Activated naive CD4-positive, alpha-beta T cell treated with anti-CD3 and anti-CD28 coated beads for 36 hours (primary cell): Measurements from ENCODE around the gene COL4A2. TPM values are rescaled to one million over a fixed set of nuclear protein-coding genes. Genes with fewer than 3 reads are reported as not detected.

Experiments
- CTCF ChIA-PET: fragments of 350-600 bp; sonication (Branson Sonifier 250); formaldehyde crosslinking; loops from one replicate; lab custom pipeline; 2021; ENCODE audit warnings: antibody characterized with exemption; lab: Charles Lee
- DNase-seq: peaks from one replicate; pipeline ENCODE4 v3.0.0-alpha.2; 2020
- H3K27ac Mint-ChIP-seq: one replicate; pipeline ENCODE4 v1.8.0; 2021; ENCODE audit warnings: mild to moderate bottlenecking, mixed read lengths
- H3K27me3 Mint-ChIP-seq: one replicate; pipeline ENCODE4 v1.8.0; 2021; ENCODE audit warnings: low read depth, mixed read lengths
- H3K36me3 Mint-ChIP-seq: one replicate; pipeline ENCODE4 v1.8.0; 2021; ENCODE audit warnings: low read depth, mixed read lengths
- H3K4me1 Mint-ChIP-seq: one replicate; pipeline ENCODE4 v1.8.0; 2021; ENCODE audit warnings: low read depth, mixed read lengths
- H3K4me3 Mint-ChIP-seq: one replicate; pipeline ENCODE4 v1.8.0; 2021; ENCODE audit warnings: mild to moderate bottlenecking, moderate library complexity, mixed read lengths
- H3K9me3 Mint-ChIP-seq: one replicate; pipeline ENCODE4 v1.8.0; 2021; ENCODE audit warnings: mixed read lengths
- intact Hi-C: fragments of 100-400 bp; cut with micrococcal nuclease; formaldehyde crosslinking; loops from one replicate; pipeline ENCODE4 v1.15.1; 2023
- total RNA-seq, 2 experiments: library from RNA; stranded (reverse); gene quantifications; one replicate each; pipeline ENCODE4 v1.2.3, GENCODE V29; 2021

The COL4A2 gene
- total RNA-seq, 2 experiments from 2014 or later: not detected

DNA sequence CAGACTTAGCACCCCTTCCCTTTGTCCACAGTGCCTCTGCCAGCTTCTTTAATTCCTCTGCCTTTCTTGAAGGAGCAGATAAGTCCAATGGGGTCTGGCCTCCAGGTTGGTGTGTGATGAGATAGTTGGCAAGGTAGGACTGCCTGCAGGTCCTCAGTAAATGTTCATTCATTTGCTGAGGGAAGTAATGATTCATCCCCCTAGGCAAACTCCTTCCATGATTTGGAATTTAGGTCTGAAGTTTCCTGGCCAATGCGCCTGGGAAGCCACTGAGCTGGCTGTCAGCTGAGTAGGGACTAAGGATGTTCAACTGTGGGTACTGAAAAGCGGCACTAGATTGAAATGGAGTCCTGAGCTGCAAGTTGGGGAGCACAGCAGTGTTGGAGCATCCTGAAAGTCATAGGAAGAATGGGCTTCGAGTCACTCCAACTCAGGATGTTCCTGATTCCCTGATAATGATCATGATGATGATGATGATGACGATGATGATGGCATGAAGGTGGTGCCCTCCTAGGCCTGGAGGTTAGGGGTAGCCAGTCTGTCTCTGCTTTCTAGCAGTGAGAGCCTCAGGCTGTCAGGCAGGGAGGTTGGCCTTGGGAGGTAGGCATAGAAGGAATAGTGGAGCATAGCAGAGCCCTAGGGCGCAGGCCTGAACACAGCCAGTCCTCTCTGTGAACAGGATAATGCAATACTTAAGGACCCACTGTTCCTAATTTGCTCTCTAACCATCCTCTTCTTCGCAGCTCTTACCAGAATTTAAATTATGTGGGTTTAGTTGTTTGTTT is 44.7 kb downstream of the COL4A2 start:
- H3K4me3 Mint-ChIP-seq: no peak overlapping the region
- no peak for DNase-seq
- peaks cover 3% of the 10 kb centered on the region for H3K27me3 Mint-ChIP-seq
- intact Hi-C loops: no loop called here
- CTCF ChIA-PET: interaction anchor here (0.8 to 1.6 kb wide), 2 partner anchors 60 to 190 kb away, joined by 3 to 4 read pairs; no protein-coding TSS in a partner anchor
- H3K4me1 Mint-ChIP-seq: peaks cover 5% of the 10 kb centered on the region
- H3K27ac Mint-ChIP-seq: no peak overlapping the region
- H3K9me3 Mint-ChIP-seq: no peaks in the 10 kb centered on the region
- no peaks in the 10 kb centered on the region for H3K36me3 Mint-ChIP-seq

DNA sequence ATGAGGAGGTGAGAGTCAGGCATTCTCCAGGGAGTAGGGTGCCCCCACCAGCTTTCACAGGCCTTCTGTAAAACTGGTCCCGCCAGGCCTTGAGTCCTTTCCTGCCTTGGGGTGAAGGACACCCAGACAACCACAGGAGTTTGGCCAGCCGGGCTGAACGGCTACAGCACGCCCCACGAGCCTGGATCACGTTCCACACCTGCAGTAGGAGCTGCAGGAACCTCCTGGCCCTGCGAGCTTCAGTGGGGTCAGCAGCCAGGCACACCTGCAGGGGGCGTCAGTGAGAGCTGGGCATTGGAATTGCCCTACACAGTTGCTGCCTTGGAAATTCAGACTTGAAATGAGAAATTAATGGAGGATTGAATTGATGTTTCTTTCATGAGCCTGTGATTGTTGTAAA is 45.7 kb downstream of the COL4A2 start:
- Mint-ChIP-seq H3K9me3 (no peaks in the 10 kb centered on the region), H3K27ac (no peak overlapping the region), H3K36me3 (no peaks in the 10 kb centered on the region), H3K4me3 (no peak overlapping the region), H3K27me3 (peaks cover 3% of the 10 kb centered on the region), H3K4me1 (peaks cover 5% of the 10 kb centered on the region)
- DNase-seq: no peak
- CTCF ChIA-PET: interaction anchor here (0.5 kb wide), 1 partner anchor 76 kb away, joined by 3 read pairs; no protein-coding TSS in a partner anchor
- intact Hi-C loops: no loop called here

DNA sequence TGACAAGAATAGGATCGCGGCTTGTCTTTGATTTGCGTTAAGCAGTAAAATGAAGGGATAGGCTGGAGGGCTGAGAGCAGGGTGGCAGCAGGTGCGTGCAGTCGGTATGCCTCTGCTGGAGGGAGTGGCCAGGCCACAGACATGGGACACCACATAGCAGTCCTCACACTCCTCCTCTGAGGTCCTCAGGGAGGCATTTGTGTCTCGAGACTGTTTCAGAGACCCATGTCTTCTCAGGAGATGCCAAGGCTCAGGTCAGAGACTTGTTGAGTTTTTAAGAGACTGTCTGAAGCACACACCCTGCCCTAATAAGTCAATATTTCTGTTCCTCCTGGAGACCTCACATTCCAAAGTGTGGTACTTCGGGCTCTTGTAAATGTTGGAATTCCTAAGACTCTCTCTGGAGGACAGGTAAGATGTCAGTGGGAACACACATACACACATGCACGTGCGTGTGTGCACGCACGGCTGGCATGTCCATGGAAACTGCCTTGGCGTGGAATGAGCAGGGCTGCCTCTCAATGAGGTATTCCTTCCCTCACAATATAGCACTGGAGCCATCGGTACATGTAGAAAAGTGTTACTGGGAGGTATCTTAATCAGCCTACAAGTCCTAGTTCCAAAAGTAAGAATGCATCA is 46.4 kb downstream of the COL4A2 start:
- CTCF ChIA-PET: no interaction called here
- no peak for DNase-seq
- Mint-ChIP-seq H3K27me3 (peaks cover 3% of the 10 kb centered on the region), H3K4me3 (no peak overlapping the region), H3K9me3 (no peaks in the 10 kb centered on the region), H3K4me1 (peaks cover 5% of the 10 kb centered on the region), H3K27ac (no peak overlapping the region), H3K36me3 (no peaks in the 10 kb centered on the region)
- intact Hi-C loops: no loop called here

DNA sequence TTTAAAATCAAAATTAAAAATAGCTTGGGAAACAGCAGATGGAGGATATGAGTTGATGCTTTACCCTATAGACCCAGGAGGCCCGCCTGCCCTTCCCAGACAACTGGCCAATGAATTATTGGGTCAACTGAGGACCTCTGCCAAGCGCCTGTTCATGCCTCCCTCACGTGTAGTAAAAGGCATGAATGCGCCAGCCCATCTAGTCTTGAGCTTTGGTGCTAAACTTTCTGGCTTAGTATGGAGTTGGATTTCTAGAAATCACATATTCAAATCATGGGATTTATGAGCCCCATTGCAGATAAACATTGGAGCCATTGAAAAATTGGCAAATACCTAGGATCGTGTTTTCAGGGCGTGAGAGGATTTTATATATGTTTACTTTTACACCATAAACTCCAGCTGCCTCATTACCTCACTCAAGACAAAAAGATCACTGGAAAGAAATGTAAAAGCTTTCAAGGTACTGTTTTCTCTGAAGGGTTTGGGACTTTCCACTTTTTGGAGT is 47.1 kb downstream of the COL4A2 start:
- Mint-ChIP-seq H3K36me3 (no peaks in the 10 kb centered on the region), H3K4me3 (no peak overlapping the region), H3K9me3 (no peaks in the 10 kb centered on the region), H3K27me3 (peaks cover 3% of the 10 kb centered on the region), H3K4me1 (peaks cover 5% of the 10 kb centered on the region), H3K27ac (peak overlapping the region; percentile 61)
- CTCF ChIA-PET: interaction anchor here (1.1 kb wide), 1 partner anchor 31 kb away, joined by 3 read pairs; no protein-coding TSS in a partner anchor
- DNase-seq: no peak
- intact Hi-C loops: loop anchor here (2.0 kb wide), 1 partner anchor 29 kb away; no protein-coding TSS in a partner anchor

DNA sequence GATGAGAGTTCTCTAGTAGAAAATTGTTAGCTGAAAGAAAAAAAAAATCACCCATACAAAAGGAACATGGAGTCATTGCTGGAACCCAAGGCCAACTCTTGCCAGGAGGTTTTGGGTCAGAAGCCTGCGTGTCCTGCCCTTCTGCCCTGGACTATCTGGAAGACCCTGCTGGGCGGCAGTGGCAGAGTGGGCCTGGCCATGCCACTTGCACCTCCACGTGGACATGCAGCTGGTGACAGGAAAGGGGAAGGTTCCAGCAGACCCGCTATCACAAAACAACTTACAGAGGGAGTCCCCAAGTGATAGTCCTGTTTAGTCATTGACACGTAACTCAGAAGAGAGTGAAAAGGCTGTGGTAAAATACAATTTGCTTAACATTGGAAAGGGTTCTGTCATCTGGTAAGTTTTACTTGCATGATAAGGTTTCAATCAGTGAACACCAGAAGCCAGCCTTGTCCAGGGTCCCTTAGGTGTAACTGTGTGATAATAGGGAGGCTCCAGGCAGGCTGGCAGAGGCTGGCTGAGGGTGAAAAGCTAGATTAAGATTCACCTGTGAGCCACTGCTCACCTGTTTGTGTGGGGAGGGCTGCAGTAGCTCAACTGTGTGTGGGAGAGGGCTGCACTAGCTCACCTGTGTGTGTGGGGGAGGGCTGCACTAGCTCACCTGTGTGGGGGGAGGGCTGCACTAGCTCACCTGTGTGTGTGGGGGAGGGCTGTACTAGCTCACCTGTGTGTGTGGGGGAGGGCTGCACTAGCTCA is 47.8 kb downstream of the COL4A2 start:
- Mint-ChIP-seq H3K9me3 (no peaks in the 10 kb centered on the region), H3K27ac (peak overlapping the region; percentile 61), H3K27me3 (peaks cover 2% of the 10 kb centered on the region), H3K36me3 (no peaks in the 10 kb centered on the region), H3K4me1 (peaks cover 5% of the 10 kb centered on the region), H3K4me3 (no peak overlapping the region)
- intact Hi-C loops: loop anchor here (2.0 kb wide), 1 partner anchor 28 kb away; no protein-coding TSS in a partner anchor
- CTCF ChIA-PET: interaction anchor here (1.1 kb wide), 1 partner anchor 32 kb away, joined by 3 read pairs; no protein-coding TSS in a partner anchor
- peak; percentile 15 for DNase-seq

DNA sequence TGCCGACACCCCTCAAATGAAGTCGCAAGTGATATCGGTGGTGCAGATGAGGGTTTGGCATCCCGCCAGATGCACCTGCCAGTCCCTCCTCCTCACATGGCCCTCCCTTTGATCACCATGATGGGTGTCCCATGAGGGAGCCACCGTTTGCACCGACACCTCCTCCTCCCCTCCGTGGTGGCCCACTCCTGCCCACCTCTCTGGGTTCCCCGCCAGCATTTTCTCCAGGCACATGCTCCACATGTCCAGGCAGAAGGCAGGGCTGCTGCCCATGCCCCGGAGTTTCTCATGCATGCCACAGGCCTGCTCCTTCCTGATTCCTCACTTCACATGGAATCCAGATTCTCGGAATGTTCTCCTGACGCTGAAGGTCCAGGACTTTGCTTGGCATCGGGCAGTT is 49.3 kb downstream of the COL4A2 start:
- Mint-ChIP-seq H3K27ac (no peak overlapping the region), H3K4me1 (peaks cover 5% of the 10 kb centered on the region), H3K9me3 (no peaks in the 10 kb centered on the region), H3K27me3 (no peaks in the 10 kb centered on the region), H3K36me3 (no peaks in the 10 kb centered on the region), H3K4me3 (no peak overlapping the region)
- CTCF ChIA-PET: no interaction called here
- intact Hi-C loops: no loop called here
- DNase-seq: no peak

DNA sequence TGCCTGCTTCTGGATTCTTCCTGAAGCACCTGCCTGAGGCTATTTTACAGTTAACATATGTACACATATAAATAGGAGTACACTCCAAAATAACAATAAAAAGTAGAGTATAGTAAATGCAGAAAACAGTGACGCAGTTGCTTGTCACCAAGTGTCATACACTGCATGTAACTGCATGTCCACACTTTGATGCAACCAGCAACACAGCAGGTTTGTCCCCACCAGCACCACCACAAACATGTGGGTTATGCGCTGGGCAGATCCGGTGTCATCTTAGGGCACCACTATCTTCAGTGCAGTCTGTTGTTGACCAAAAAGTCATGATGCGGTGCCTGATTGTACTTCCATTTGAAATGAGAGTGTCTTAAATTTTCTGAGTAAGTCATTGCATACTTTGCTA is 51.3 kb downstream of the COL4A2 start:
- CTCF ChIA-PET: no interaction called here
- no peak overlapping the region for H3K4me3 Mint-ChIP-seq
- intact Hi-C loops: no loop called here

DNA sequence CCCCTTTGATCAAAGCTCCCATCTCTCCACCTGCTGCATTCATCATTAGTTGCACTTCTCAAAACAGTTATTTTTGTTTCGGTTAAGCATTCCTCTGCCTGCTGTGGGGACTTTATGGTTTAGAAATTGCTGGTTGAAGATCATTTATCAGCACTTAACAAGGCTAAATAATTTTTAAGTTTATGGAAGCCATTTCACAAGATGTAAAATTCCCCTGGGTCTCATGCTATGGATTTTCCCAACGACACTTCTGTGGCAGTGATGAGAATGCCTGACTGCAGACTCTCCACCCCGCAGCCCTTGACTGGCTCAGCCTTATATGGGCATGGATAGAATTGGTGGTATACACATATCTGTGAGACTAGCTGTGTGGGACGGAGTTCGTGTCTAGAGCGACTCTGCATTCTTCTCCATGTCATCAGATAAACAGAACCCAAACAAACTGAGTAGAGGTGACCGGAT is 52.8 kb downstream of the COL4A2 start:
- intact Hi-C loops: no loop called here

More for the DNA sequence above, 51.3 kb downstream of the COL4A2 start:
- Mint-ChIP-seq H3K9me3 (no peaks in the 10 kb centered on the region), H3K4me1 (peaks cover 5% of the 10 kb centered on the region), H3K27me3 (peaks cover 4% of the 10 kb centered on the region), H3K27ac (no peak overlapping the region), H3K36me3 (no peaks in the 10 kb centered on the region)
- no peak for DNase-seq

DNA sequence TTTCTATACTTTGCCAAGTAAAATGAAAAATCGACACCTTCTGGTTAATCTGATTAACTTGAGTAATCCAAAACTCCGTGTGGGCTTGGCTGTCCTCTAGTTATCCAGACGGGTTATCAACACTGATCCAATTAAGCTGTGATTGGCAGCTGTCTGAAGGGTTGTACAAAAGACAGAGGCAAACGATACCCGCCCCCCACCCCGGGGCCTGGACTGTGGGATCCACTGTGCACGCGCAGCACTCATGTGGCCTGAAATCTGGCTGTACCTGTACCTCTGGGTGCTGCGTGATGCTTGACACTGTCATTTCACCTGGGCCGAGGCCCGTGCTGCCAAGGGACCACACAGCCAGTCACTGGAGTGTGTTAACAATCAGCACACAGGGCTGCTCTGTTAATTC is 53.5 kb downstream of the COL4A2 start:
- Mint-ChIP-seq H3K4me3 (no peak overlapping the region), H3K36me3 (no peaks in the 10 kb centered on the region), H3K27me3 (peaks cover 8% of the 10 kb centered on the region), H3K9me3 (no peaks in the 10 kb centered on the region), H3K27ac (no peak overlapping the region), H3K4me1 (no peaks in the 10 kb centered on the region)
- intact Hi-C loops: no loop called here
- CTCF ChIA-PET: no interaction called here
- no peak for DNase-seq

More for the DNA sequence above, 52.8 kb downstream of the COL4A2 start:
- Mint-ChIP-seq H3K4me3 (no peak overlapping the region), H3K27ac (no peak overlapping the region), H3K4me1 (peaks cover 2% of the 10 kb centered on the region), H3K9me3 (no peaks in the 10 kb centered on the region), H3K36me3 (no peaks in the 10 kb centered on the region), H3K27me3 (peaks cover 6% of the 10 kb centered on the region)
- CTCF ChIA-PET: no interaction called here
- no peak for DNase-seq

DNA sequence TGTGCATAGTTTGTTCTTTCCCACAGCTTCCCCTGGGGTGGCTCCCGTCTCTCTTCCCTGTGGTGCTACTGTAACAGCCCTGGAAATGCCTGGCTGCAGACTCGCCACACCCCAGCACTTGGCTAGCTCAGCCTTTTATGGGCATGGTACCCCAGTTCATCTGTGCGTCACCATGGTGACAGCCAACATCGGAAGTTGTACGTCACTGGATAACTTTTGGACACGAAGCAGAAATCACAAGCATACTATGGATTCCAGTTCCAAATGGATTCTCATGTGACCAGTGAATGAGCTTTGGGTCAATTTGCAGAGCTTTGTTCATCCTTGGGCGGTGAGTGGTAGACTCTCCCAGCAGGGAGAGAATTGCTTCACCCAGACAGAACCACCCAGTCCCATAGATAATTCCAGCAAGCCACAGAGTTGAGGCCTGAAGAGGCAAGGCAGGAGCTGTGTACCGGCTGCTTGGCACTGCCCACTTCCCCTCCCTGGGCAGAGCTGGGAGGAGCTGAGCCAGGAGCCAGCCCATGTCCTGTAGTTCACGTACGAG is 54.4 kb downstream of the COL4A2 start:
- CTCF ChIA-PET: no interaction called here
- Mint-ChIP-seq H3K27ac (no peak overlapping the region), H3K9me3 (no peaks in the 10 kb centered on the region), H3K27me3 (peaks cover 9% of the 10 kb centered on the region), H3K4me3 (no peak overlapping the region), H3K4me1 (no peaks in the 10 kb centered on the region), H3K36me3 (no peaks in the 10 kb centered on the region)
- intact Hi-C loops: no loop called here
- no peak for DNase-seq

DNA sequence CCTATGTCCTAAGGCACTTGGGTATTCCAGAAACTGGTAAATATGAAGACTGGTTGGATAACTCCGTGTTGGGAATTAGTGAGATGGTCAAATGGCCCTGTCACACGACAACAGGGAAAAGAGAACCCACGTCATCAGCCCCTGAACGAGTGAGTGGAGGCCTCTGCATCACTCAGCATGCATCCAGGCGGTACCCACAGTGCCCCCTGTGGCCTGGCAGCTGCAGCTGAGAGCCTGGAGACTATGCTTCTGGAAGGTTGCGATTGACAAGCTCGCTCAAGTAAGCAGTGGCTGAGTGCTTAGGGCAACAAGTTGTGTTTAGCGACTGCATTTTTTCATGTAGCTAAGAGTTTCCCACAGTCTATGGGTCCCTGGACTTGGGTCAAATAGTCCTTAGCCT is 55.9 kb downstream of the COL4A2 start:
- Mint-ChIP-seq H3K27me3 (peaks cover 9% of the 10 kb centered on the region), H3K9me3 (no peaks in the 10 kb centered on the region), H3K4me1 (no peaks in the 10 kb centered on the region), H3K36me3 (no peaks in the 10 kb centered on the region), H3K27ac (no peak overlapping the region), H3K4me3 (no peak overlapping the region)
- peak; percentile 16 for DNase-seq
- intact Hi-C loops: no loop called here
- CTCF ChIA-PET: no interaction called here

DNA sequence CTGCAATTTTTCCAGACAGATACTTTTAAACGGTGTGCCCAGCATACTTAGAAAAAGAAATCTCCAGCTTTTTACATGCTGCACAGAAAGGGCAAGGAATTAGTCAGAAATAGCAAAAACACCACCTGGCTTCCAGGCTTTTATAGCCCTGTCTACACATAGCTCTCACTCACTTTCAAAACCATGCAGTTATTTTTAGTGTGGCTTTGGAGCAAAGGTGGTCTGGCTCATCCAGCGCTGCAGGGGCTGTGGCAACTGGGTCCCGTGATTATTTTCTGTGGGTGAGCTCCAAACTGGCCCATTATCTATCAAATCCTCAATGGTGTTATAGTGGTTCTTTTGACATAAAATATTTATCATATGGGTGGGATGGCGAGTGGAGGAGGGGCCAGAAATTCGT is 57.0 kb downstream of the COL4A2 start:
- Mint-ChIP-seq H3K27me3 (peaks cover 9% of the 10 kb centered on the region), H3K4me3 (no peak overlapping the region), H3K9me3 (no peaks in the 10 kb centered on the region), H3K27ac (no peak overlapping the region), H3K4me1 (no peaks in the 10 kb centered on the region), H3K36me3 (no peaks in the 10 kb centered on the region)
- CTCF ChIA-PET: no interaction called here
- no peak for DNase-seq
- intact Hi-C loops: no loop called here
